ENCODE results near the gene DECR2. TPM values are rescaled to one million over a fixed set of nuclear protein-coding genes. Genes with fewer than 3 reads are reported as not detected.
"Not testable (repeated sequence)": the region's sequence is repeated elsewhere in the genome, so short reads cannot be mapped to it uniquely, and the experiment has no call there.

The DECR2 gene
- total RNA-seq, 1 experiment from 2014 or later = 37.2 TPM

DNA sequence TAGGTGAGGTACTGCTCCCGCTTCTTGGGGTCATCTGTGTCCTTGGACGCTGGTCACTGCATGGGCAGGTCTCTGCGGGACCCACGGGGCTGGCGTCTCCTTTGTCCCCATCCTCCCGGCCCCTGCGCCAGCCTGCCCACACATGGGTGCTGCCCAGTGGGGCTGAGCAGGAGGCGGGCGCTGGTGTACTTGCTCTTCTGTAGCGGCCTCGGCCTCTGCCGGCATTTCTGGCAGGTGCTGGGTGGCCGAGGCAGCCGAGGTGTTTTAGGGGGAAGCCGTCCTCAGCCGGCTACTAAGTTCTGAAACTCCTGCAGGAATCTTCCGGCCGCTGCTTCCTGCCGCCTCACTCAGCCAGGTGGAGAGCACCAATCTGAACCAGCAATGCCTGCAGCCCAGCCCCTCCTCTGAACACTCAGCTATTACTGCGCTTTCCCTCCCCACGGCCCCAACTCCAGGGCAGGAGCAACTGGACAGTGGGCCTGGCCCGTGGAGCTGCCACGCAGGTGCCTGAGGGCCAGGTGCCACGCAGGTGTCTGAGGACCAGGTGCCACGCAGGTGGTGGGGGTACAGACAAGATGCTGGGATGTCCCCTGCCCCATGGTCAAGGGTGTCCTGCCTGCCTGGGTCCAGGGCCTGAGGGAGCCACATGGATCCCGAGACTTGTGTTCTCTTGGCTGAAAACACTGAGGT, 10.0 kb downstream of the DECR2 start:
- Mint-ChIP-seq H3K36me3 (ENCODE audit: insufficient read depth, unreplicated experiment) (peaks cover 21% of the 10 kb centered on the region), H3K4me3 (ENCODE audit: unreplicated experiment) (no peak overlapping the region), H3K27me3 (ENCODE audit: insufficient read depth, unreplicated experiment) (no peaks in the 10 kb centered on the region), H3K27ac (ENCODE audit: low read depth, unreplicated experiment) (no peak overlapping the region), H3K4me1 (ENCODE audit: insufficient read depth, unreplicated experiment) (no peaks in the 10 kb centered on the region), H3K9me3 (ENCODE audit: unreplicated experiment) (no peaks in the 10 kb centered on the region)
- BruUV-seq (replicated peaks) = TSS peak; percentile 59
- DNase-seq (ENCODE audit: unreplicated experiment) = no peak
- intact Hi-C loops (cut with micrococcal nuclease) = no loop called here
- CTCF ChIA-PET = interaction anchor here (0.6 kb wide), 1 partner anchor 140 kb away, joined by 3 read pairs; no protein-coding TSS in a partner anchor
- POLR2A ChIA-PET = interaction anchor here (1.7 kb wide), 1 partner anchor 12 kb away, joined by 7 read pairs; no protein-coding TSS in a partner anchor
- TF ChIP-seq, protein P1, sequence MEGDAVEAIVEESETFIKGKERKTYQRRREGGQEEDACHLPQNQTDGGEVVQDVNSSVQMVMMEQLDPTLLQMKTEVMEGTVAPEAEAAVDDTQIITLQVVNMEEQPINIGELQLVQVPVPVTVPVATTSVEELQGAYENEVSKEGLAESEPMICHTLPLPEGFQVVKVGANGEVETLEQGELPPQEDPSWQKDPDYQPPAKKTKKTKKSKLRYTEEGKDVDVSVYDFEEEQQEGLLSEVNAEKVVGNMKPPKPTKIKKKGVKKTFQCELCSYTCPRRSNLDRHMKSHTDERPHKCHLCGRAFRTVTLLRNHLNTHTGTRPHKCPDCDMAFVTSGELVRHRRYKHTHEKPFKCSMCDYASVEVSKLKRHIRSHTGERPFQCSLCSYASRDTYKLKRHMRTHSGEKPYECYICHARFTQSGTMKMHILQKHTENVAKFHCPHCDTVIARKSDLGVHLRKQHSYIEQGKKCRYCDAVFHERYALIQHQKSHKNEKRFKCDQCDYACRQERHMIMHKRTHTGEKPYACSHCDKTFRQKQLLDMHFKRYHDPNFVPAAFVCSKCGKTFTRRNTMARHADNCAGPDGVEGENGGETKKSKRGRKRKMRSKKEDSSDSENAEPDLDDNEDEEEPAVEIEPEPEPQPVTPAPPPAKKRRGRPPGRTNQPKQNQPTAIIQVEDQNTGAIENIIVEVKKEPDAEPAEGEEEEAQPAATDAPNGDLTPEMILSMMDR (IDR thresholded peaks at IDR 0.05; ENCODE audit: unreplicated experiment) = no peak

DNA sequence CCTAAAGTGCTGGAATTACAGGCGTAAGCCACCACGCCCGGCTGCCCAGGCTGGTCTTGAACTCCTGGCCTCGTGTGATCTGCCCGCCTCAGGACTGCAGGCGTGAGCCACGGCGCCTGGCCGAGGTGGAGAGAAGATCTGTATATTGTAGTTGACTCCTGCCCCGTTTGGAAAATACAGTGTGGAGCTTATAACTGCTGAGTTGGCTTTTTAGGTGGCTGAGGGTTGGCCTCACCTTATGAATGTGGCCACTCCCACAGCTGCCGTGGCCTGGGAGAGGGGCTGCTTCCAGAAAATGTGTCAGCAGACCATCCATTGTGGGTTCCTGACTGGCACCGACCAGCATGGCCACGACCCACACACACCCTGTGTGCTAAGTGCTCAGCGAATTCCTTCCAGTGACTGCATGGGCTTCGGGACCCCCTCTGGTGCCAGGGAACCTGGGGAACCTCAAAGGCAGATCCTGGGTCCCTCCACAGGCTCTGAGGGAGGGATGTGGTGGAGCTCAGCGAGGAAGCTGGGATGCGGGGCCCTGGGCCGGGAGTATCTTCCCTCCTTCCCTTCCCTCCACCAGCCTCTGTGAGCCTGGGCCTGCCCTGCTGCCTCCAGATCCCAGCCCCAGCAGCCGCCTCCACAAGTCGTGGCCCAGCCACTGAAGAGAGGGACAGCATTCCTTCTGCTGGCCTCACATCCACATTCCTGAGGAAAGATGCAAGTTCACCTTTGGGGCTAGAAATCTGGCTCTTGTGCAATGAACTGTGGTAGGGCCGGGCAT, 12.9 kb downstream of the DECR2 start:
- no peak for DNase-seq (ENCODE audit: unreplicated experiment)
- Mint-ChIP-seq H3K36me3 (ENCODE audit: insufficient read depth, unreplicated experiment) (peaks cover 5% of the 10 kb centered on the region), H3K9me3 (ENCODE audit: unreplicated experiment) (no peaks in the 10 kb centered on the region), H3K4me3 (ENCODE audit: unreplicated experiment) (no peak overlapping the region), H3K27ac (ENCODE audit: low read depth, unreplicated experiment) (no peak overlapping the region), H3K27me3 (ENCODE audit: insufficient read depth, unreplicated experiment) (no peaks in the 10 kb centered on the region), H3K4me1 (ENCODE audit: insufficient read depth, unreplicated experiment) (no peaks in the 10 kb centered on the region)
- ChIA-PET CTCF (interaction anchor here (0.6 kb wide), 1 partner anchor 81 kb away, joined by 4 read pairs; no protein-coding TSS in a partner anchor), POLR2A (interaction anchor here (2.4 kb wide), 1 partner anchor 10 kb away, joined by 9 read pairs; the partner anchor contains the start of gene RAB11FIP3)
- TF ChIP-seq, protein P1 (IDR thresholded peaks at IDR 0.05; ENCODE audit: unreplicated experiment) = no peak
- intact Hi-C loops (cut with micrococcal nuclease) = no loop called here
- BruUV-seq (replicated peaks) = no TSS peak

DNA sequence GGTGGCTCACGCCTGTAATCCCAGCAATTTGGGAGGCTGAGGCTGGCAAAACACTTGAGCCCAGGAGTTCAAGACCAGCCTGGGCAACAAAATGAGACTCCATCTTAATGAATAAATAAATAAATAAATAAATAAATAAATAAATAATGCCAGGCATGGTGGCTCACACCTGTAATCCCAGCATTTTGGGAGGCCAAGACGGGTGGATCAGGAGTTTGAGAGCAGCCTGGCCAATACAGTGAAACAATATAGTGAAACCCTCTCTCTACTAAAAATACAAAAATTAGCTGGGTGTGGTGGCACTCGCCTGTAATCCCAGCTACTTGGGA, 13.4 kb downstream of the DECR2 start:
- H3K36me3 Mint-ChIP-seq (ENCODE audit: insufficient read depth, unreplicated experiment); H3K9me3 Mint-ChIP-seq (ENCODE audit: unreplicated experiment); H3K27me3 Mint-ChIP-seq (ENCODE audit: insufficient read depth, unreplicated experiment); DNase-seq (ENCODE audit: unreplicated experiment); CTCF ChIA-PET; BruUV-seq (replicated peaks); intact Hi-C loops (cut with micrococcal nuclease); H3K4me1 Mint-ChIP-seq (ENCODE audit: insufficient read depth, unreplicated experiment); H3K27ac Mint-ChIP-seq (ENCODE audit: low read depth, unreplicated experiment); H3K4me3 Mint-ChIP-seq (ENCODE audit: unreplicated experiment): not testable (repeated sequence)
- POLR2A ChIA-PET = interaction anchor here (2.4 kb wide), 1 partner anchor 9 kb away, joined by 9 read pairs; the partner anchor contains the start of gene RAB11FIP3

DNA sequence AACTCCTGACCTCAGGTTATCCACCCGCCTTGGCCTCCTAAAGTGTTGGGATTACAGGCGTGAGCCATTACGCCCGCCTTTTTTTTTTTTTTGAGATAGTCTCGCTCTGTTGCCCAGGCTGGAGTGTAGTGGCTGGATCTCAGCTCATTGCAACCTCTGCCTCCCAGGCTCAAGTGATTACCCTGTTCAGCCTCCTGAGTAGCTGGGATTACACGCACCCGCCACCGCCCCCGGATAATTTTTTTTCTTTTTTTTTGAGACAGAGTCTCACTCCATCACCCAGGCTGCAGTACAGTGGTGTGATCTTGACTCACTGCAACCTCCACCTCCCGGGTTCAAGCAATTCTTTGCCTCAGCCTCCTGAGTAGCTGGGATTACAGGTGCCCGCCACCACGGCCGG, 20.5 kb downstream of the DECR2 start:
- H3K27me3 Mint-ChIP-seq (ENCODE audit: insufficient read depth, unreplicated experiment); H3K36me3 Mint-ChIP-seq (ENCODE audit: insufficient read depth, unreplicated experiment); H3K27ac Mint-ChIP-seq (ENCODE audit: low read depth, unreplicated experiment); DNase-seq (ENCODE audit: unreplicated experiment); H3K4me3 Mint-ChIP-seq (ENCODE audit: unreplicated experiment); H3K9me3 Mint-ChIP-seq (ENCODE audit: unreplicated experiment); BruUV-seq (replicated peaks): not testable (repeated sequence)
- intact Hi-C loops (cut with micrococcal nuclease) = loop anchor here (10.0 kb wide), 2 partner anchors 73 to 103 kb away; partner anchors contain the start of gene CAPN15
- POLR2A ChIA-PET = interaction anchor here (0.6 to 3.1 kb wide), 4 partner anchors 20 to 173 kb away, joined by 3 to 35 read pairs (median 3); partner anchors contain the start of gene DECR2
- CTCF ChIA-PET = interaction anchor here (0.6 kb wide), 1 partner anchor 72 kb away, joined by 3 read pairs; no protein-coding TSS in a partner anchor
- peaks cover 19% of the 10 kb centered on the region for H3K4me1 Mint-ChIP-seq (ENCODE audit: insufficient read depth, unreplicated experiment)
